Non-pigmented ciliary epithelial cell (primary cell): ENCODE measurements around the gene MPPED1.

ENCODE experiments used
- DNase-seq: peaks from one replicate; pipeline ENCODE4 v3.0.0-alpha.2; 2010; ENCODE audit warnings: low read depth

MPPED1 gene

GRCh38 chr22:43543522-43544288 is 131.9 kb downstream of the MPPED1 start:
- no peak for DNase-seq

- DNase-seq: no peak
Measured at GRCh38 chr22:43544289-43544673, 132.5 kb downstream of the MPPED1 start.

- DNase-seq: no peak
Measured at GRCh38 chr22:43546186-43546585, 134.4 kb downstream of the MPPED1 start.

GRCh38 chr22:43550024-43550620 is 138.3 kb downstream of the MPPED1 start:
- DNase-seq: no peak

GRCh38 chr22:43550672-43551071 is 138.9 kb downstream of the MPPED1 start:
- DNase-seq: no peak

GRCh38 chr22:43553451-43554258 is 141.8 kb downstream of the MPPED1 start:
- no peak for DNase-seq

GRCh38 chr22:43554259-43554636 is 142.4 kb downstream of the MPPED1 start:
- no peak for DNase-seq

- DNase-seq: no peak
Measured at GRCh38 chr22:43554694-43555365, 143.0 kb downstream of the MPPED1 start.

GRCh38 chr22:43555561-43556515 is 144.0 kb downstream of the MPPED1 start:
- no peak for DNase-seq
